Measurements from ENCODE around the gene PHRF1.
A peak's percentile ranks its signal among the peaks of the same experiment; 100 is the strongest.

Gene PHRF1

DNA sequence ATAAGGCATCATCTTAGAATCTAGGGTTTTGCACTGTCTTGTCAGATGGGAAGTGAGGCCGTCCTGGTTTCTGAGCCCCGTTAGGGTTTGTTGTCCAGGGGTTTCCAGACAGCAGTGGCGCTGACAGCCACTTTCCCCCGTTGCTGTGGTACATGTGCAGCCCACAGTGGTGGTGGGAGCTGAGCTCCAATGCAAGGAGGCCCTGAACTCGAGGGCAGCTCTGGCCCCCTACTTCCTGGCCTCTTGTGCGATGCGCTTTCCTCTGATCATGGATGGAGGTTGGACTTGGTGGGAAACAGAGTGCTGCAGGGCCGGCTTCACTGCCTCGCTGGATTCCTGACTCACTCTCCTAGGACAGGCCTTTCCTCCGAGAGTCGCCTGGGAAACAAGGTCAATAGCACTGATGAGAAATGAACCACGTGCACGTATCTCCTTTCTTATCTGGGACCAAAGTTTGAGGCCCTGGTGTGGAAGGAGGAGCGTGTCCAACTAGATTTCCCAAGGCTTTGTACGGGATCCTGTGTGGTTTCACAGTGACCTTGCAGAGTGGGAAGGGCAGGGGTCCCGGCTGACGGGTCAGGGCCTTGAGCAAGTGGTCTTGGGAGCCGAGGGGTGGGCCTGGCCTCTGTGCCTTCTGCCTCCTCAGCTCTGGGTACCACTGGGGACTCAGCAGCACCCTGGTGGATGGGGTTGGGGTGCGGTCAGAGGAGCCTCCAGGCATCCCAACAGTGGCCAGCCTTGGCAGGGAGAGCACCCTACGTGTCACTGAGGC, 3.7 kb downstream of the PHRF1 start:
- peaks cover 22% of the 10 kb centered on the region for H3K4me1 Mint-ChIP-seq
- H3K4me3 Mint-ChIP-seq = no peak overlapping the region
- no peak overlapping the region for H3K27ac Mint-ChIP-seq
- no peaks in the 10 kb centered on the region for H3K9me3 Mint-ChIP-seq
- no peak for DNase-seq (ENCODE audit: low spot score in 2 of 2)
- H3K27me3 Mint-ChIP-seq = peaks cover 2% of the 10 kb centered on the region
- H3K36me3 Mint-ChIP-seq = peaks cover 8% of the 10 kb centered on the region
- no peak for ATAC-seq (ENCODE audit: low read depth)

DNA sequence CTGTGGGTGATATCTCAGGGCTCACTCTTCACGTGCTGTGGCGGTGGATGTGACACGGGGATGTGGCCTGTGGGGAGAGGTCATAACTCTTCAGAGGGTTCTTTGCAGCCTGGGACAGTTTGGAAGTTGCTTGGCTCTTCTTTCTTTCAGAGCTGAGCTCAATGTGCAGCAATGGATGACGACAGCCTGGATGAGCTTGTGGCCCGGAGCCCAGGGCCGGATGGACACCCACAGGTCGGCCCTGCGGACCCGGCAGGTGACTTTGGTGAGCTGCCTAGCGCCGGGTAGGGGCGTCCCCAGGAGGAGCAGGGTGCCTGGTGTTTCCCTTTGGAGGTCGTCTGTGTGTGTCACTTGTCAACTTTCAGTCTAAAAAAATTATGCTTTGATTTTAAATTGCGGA, 5.1 kb downstream of the PHRF1 start:
- Mint-ChIP-seq H3K27ac (peak overlapping the region; percentile 48), H3K4me1 (peaks cover 20% of the 10 kb centered on the region), H3K36me3 (peaks cover 12% of the 10 kb centered on the region), H3K4me3 (no peak overlapping the region), H3K9me3 (no peaks in the 10 kb centered on the region), H3K27me3 (no peaks in the 10 kb centered on the region)
- no peak for ATAC-seq (ENCODE audit: low read depth)
- DNase-seq (ENCODE audit: low spot score in 2 of 2) = no peak

DNA sequence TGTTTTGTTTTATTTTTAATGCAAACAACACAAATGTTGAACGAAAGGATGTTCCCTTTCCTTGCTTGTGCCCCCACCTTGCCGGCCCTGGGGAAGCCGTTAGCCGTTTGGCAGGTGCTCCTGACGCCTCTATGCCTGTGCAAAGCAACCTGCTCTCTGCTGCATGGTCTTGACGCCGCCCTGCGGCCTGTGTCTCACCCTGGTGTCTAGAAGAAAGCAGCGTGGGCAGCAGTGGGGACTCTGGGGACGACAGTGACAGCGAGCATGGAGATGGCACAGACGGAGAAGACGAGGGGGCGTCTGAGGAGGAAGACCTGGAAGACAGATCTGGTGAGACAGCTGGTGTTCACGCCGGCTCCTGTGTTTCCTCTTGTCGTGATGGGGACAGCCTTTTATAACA, 5.5 kb downstream of the PHRF1 start:
- Mint-ChIP-seq H3K4me3 (no peak overlapping the region), H3K27me3 (no peaks in the 10 kb centered on the region), H3K36me3 (peaks cover 14% of the 10 kb centered on the region), H3K27ac (peak overlapping the region; percentile 48), H3K4me1 (peaks cover 20% of the 10 kb centered on the region), H3K9me3 (no peaks in the 10 kb centered on the region)
- ATAC-seq (ENCODE audit: low read depth) = no peak
- no peak for DNase-seq (ENCODE audit: low spot score in 2 of 2)

DNA sequence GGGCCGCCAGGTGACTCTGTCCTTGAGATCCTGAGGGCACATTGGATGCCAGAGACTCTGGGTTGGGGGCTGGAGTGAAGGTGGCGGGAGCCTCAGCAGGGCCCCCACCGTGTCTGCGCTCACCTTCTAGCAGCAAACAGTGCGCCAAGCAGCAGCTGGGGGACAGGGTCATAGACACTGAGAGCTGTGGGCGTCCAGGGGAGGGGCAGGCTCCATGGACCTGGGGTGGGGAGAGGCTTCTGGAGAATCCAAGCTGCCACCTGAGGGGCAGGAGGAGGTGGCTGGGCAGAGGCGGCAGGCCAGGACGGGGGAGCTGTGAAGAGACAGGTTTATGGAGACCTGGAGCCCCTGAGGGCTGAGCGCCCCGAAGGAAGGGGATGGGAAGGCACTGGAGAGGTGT, 8.0 kb downstream of the PHRF1 start:
- Mint-ChIP-seq H3K27ac (no peak overlapping the region), H3K27me3 (no peaks in the 10 kb centered on the region), H3K9me3 (no peaks in the 10 kb centered on the region), H3K4me1 (peaks cover 9% of the 10 kb centered on the region), H3K36me3 (peaks cover 25% of the 10 kb centered on the region), H3K4me3 (no peak overlapping the region)
- DNase-seq (ENCODE audit: low spot score in 2 of 2) (no peak), ATAC-seq (ENCODE audit: low read depth) (no peak)

DNA sequence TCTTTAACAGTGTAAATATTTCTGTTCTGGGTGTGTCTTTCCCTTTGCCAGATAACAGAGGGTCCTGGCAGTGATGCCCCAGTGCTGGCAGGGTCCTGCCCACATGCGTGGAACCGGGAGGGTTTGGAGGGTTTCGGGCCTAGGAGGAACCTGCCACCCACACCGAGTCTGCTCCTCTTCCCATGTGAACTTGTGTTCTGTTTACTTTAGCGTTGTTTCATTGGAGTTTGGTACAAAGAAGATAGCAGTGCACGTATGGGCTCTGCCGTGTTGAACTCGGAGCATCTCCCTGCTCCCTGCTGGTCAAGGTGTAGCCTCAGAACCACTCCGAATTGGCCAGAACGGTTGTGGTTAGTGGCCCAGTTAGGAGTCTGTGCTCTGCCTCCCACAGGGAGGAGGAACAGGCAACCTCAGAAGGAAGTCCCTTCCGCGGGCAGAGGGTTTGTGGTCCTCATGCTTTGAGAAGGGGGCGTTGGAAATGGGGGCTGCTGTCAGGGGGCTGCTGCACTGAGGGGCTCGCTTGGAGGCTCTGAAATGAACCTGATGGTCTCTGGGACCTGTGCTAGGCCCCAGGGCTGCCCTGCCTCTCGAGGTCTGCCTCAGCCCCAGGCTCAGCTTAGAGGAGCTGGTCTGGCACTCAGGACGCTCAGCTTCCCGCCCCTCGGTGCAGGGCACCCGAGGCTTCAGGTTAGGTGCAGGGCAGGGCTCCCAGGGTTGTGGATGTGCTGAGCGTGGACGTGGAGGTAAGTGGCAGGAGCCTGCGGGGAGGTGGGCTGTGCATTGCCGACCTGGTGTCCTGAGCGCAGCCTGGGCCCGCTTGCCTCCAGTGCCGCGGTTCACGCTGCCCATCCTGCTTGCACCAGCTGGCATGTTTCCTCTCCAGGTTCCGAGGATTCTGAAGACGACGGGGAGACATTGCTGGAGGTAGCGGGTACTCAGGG, 10.4 kb downstream of the PHRF1 start:
- Mint-ChIP-seq H3K27me3 (no peaks in the 10 kb centered on the region), H3K9me3 (no peaks in the 10 kb centered on the region), H3K4me1 (no peaks in the 10 kb centered on the region), H3K27ac (no peak overlapping the region), H3K36me3 (peaks cover 27% of the 10 kb centered on the region), H3K4me3 (no peak overlapping the region)
- ATAC-seq (ENCODE audit: low read depth) = no peak
- no peak for DNase-seq (ENCODE audit: low spot score in 2 of 2)

DNA sequence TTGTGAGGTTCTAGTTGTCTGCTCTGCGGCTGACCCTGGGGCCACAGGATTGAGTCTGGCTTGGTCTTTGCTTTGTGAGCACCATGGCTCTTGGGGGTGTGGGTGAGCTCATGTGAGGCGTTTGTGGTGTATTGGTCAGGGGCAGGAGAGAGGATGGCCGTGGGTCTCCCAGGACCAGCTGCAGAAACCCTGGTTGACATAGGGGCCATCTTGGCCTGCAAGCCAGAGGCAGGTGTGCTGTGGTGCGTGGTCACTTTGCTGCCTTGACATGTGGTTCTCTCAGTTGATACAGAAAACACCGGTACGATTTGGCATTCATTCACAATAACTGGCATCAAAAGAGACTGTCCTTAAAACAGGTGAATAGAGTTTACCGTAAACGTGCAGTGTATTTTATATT, 11.3 kb downstream of the PHRF1 start:
- DNase-seq (ENCODE audit: low spot score in 2 of 2) (no peak), ATAC-seq (ENCODE audit: low read depth) (no peak)
- Mint-ChIP-seq H3K36me3 (peaks cover 28% of the 10 kb centered on the region), H3K27me3 (no peaks in the 10 kb centered on the region), H3K9me3 (no peaks in the 10 kb centered on the region), H3K27ac (no peak overlapping the region), H3K4me1 (no peaks in the 10 kb centered on the region), H3K4me3 (no peak overlapping the region)

DNA sequence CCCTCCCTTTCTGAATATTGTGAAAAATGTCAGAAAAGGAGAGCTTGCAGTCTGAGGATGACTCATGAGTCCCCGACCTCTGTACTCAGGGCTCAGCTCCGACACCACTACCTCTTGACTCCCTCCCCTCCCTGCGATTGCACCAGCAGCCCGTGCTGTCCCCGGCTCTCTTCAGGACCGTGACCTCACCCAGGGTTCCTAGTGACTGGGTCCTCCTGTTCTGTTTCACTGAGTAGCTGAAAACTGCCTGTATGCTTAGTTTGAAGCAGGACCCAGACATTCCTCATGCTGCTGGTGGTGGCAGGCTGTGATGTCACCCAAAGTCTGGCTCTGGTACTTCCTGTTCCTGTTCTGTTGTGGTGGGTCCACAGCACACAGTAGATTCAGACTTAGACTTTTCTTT, 11.7 kb downstream of the PHRF1 start:
- DNase-seq (ENCODE audit: low spot score in 2 of 2) = no peak
- Mint-ChIP-seq H3K4me1 (no peaks in the 10 kb centered on the region), H3K27me3 (no peaks in the 10 kb centered on the region), H3K27ac (no peak overlapping the region), H3K36me3 (peaks cover 29% of the 10 kb centered on the region), H3K4me3 (no peak overlapping the region), H3K9me3 (no peaks in the 10 kb centered on the region)
- ATAC-seq (ENCODE audit: low read depth) = no peak

DNA sequence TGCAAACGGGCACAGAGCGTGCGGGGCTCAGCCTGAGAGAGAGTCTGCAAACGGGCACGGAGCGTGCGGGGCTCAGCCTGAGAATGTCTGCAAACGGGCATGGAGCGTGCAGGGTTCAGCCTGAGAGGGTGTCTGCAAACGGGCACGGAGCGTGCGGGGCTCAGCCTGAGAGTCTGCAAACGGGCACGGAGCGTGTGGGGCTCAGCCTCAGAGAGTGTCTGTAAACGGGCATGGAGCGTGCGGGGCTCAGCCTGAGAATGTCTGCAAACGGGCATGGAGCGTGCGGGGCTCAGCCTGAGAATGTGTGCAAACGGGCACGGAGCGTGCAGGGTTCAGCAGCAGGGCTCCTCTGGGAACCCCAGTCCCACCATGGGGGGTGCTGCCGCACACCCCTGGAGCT, 13.5 kb downstream of the PHRF1 start:
- no peak overlapping the region for H3K4me3 Mint-ChIP-seq
- DNase-seq (ENCODE audit: low spot score in 2 of 2) (no peak), ATAC-seq (ENCODE audit: low read depth) (no peak)
- H3K4me1 Mint-ChIP-seq = no peaks in the 10 kb centered on the region
- H3K9me3 Mint-ChIP-seq = no peaks in the 10 kb centered on the region
- peaks cover 35% of the 10 kb centered on the region for H3K36me3 Mint-ChIP-seq
- H3K27ac Mint-ChIP-seq = no peak overlapping the region
- H3K27me3 Mint-ChIP-seq = no peaks in the 10 kb centered on the region

DNA sequence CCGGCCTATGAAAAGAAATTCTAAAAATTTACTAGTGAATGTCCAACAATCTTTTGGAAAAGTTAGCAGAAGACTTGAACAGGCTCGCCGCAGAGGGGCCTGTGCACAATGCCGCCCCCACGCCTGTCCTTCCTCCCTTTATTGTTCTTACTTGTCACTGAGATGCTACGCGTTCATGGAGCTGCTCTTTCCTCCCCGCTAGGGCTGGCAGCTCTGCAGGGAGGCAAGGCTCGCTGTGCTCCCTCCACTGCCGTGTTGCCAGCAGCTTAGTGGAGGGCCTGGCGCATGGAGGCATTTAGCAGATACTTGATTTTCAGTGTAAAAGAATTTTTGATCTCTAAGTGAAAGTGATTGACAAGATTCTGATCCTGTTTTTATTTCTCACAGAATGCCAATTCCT, 14.7 kb downstream of the PHRF1 start:
- no peak overlapping the region for H3K4me3 Mint-ChIP-seq
- H3K4me1 Mint-ChIP-seq = no peaks in the 10 kb centered on the region
- no peaks in the 10 kb centered on the region for H3K27me3 Mint-ChIP-seq
- H3K9me3 Mint-ChIP-seq = no peaks in the 10 kb centered on the region
- no peak for ATAC-seq (ENCODE audit: low read depth)
- H3K36me3 Mint-ChIP-seq = peaks cover 34% of the 10 kb centered on the region
- no peak overlapping the region for H3K27ac Mint-ChIP-seq
- no peak for DNase-seq (ENCODE audit: low spot score in 2 of 2)

DNA sequence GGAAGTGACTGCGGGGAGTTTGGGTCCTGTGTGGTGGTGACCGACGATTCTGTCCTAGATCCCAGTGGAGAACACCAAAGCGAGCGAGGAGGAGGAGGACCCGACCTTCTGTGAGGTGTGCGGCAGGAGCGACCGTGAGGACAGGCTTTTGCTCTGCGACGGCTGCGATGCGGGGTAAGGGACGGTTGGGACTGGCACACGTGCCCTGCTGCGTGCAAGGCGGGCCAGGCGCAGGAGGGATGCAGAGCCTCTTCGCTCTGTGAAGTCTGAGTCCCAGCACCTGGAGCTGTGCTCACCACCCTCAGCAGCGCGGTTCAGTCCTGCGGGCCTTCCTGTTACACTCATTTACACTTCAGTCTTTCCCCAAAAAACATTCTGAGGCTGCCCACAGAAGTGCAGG, 16.2 kb downstream of the PHRF1 start:
- ATAC-seq (ENCODE audit: low read depth) (no peak), DNase-seq (ENCODE audit: low spot score in 2 of 2) (no peak)
- Mint-ChIP-seq H3K36me3 (peaks cover 32% of the 10 kb centered on the region), H3K27ac (no peak overlapping the region), H3K9me3 (no peaks in the 10 kb centered on the region), H3K27me3 (no peaks in the 10 kb centered on the region), H3K4me3 (no peak overlapping the region), H3K4me1 (no peaks in the 10 kb centered on the region)

DNA sequence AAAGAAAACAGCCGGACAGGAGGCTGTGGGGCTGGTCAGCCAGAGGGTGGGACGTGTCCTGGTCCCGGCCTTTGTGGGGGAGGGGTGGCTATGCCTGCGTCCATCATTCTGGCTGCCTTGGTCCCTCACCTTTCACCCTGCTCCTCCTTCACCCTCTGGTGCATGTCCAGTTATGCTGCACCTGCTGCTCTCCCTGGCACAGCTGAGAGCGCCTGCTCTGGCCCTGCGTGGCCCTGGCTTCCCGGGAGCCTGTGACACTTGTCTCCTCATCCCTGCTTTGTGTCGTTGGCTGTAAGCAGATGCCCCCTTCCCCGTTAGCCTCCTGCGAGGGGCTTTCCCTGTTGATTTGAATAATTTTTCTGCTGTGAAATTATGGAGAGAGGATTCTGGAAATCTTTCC, 16.6 kb downstream of the PHRF1 start:
- Mint-ChIP-seq H3K27me3 (no peaks in the 10 kb centered on the region), H3K4me3 (no peak overlapping the region), H3K4me1 (no peaks in the 10 kb centered on the region), H3K9me3 (no peaks in the 10 kb centered on the region), H3K36me3 (peaks cover 31% of the 10 kb centered on the region), H3K27ac (no peak overlapping the region)
- no peak for DNase-seq (ENCODE audit: low spot score in 2 of 2)
- no peak for ATAC-seq (ENCODE audit: low read depth)

DNA sequence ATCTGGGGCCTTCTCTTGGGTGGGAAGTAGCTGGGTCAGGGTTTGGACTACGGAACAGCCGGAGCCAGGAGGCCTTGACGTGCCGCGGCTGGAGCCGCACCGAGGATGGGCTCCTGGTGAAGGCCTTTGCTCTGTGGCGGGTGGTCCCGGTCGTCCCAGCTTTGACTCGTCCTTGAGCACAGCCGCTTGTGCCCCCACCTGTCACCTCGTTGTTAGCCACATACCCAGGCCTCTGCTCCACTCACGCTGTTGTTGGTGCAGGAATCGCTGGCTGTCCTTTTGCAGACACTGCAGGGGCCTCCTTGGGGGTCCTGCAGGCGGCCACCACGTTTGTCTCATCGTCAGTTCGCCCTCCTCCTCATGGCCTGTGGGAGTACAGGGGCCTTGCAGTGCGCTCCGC, 17.1 kb downstream of the PHRF1 start:
- Mint-ChIP-seq H3K27me3 (no peaks in the 10 kb centered on the region), H3K9me3 (no peaks in the 10 kb centered on the region), H3K36me3 (peaks cover 28% of the 10 kb centered on the region), H3K4me3 (no peak overlapping the region), H3K27ac (no peak overlapping the region), H3K4me1 (no peaks in the 10 kb centered on the region)
- ATAC-seq (ENCODE audit: low read depth) (no peak), DNase-seq (ENCODE audit: low spot score in 2 of 2) (no peak)

DNA sequence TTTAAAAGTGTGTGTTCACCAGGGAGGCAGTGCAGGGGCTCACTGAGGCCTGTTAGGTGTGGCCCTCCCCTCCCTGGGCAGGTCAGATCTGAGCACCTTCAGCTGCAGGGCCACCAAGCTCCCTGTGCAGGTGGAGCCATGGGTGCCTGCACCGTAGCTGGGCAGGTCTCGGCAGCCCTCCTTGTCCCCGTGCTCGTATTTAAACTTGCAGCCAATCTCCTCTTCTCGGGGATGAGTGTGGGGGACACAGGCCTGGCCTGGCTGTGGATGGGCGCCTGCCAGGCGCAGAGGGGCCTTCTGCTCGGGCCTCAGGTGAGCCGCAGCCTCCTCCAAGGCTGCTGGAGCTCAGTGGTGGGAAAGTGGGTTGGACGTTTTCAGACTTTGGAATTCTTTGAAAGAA, 19.1 kb downstream of the PHRF1 start:
- DNase-seq (ENCODE audit: low spot score in 2 of 2) = no peak
- no peak for ATAC-seq (ENCODE audit: low read depth)
- no peaks in the 10 kb centered on the region for H3K4me1 Mint-ChIP-seq
- no peak overlapping the region for H3K27ac Mint-ChIP-seq
- H3K27me3 Mint-ChIP-seq = no peaks in the 10 kb centered on the region
- H3K36me3 Mint-ChIP-seq = peaks cover 22% of the 10 kb centered on the region
- H3K9me3 Mint-ChIP-seq = no peaks in the 10 kb centered on the region
- H3K4me3 Mint-ChIP-seq = no peak overlapping the region

DNA sequence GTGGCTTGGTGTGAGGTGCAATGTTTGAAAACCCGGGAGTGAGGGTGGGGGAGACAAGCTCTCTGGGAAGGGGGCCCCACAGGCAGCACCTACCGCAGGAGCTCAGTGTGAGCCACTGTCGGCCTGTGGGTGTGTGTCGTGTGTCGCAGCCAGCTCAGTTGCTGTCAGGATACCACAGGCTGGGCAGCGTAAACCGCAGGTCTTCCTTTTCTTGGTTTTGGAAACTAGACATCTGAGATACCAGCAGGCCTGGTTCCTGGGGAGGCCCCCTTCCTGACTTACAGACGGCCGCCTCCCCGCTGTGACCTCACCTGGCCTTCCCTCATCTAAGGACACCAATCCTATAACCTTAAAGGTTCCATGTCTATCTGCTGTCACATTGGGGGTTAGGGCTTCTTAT, 20.1 kb downstream of the PHRF1 start:
- Mint-ChIP-seq H3K9me3 (no peaks in the 10 kb centered on the region), H3K4me3 (no peak overlapping the region), H3K4me1 (no peaks in the 10 kb centered on the region), H3K36me3 (peaks cover 22% of the 10 kb centered on the region), H3K27me3 (no peaks in the 10 kb centered on the region), H3K27ac (no peak overlapping the region)
- DNase-seq (ENCODE audit: low spot score in 2 of 2) (no peak), ATAC-seq (ENCODE audit: low read depth) (no peak)
